Central memory CD4-positive, alpha-beta T cell (primary cell): ENCODE data around the gene PTPRG.
"Not testable (repeated sequence)": the region's sequence is repeated elsewhere in the genome, so short reads cannot be mapped to it uniquely, and the experiment has no call there.

ENCODE experiments used
- DNase-seq: peaks from one replicate; pipeline ENCODE4 v3.0.0; 2022

The PTPRG gene

GRCh38 chr3:61808526-61808925, 247.2 kb downstream of the PTPRG start:
- no peak for DNase-seq

- no peak for DNase-seq
Measured at GRCh38 chr3:61808999-61809398, 247.6 kb downstream of the PTPRG start.

GRCh38 chr3:61809879-61810278, 248.5 kb downstream of the PTPRG start:
- DNase-seq, result no peak

- no peak for DNase-seq
Measured at GRCh38 chr3:61810953-61811497, 249.7 kb downstream of the PTPRG start.

- DNase-seq, result no peak
Measured at GRCh38 chr3:61811652-61812051, 250.3 kb downstream of the PTPRG start.

- no peak for DNase-seq
Measured at GRCh38 chr3:61812085-61812484, 250.7 kb downstream of the PTPRG start.

- DNase-seq, result no peak
Measured at GRCh38 chr3:61812517-61812916, 251.1 kb downstream of the PTPRG start.

GRCh38 chr3:61813636-61814035, 252.3 kb downstream of the PTPRG start:
- no peak for DNase-seq

- DNase-seq, result no peak
Measured at GRCh38 chr3:61814674-61815073, 253.3 kb downstream of the PTPRG start.

GRCh38 chr3:61816304-61816703, 254.9 kb downstream of the PTPRG start:
- not testable (repeated sequence) for DNase-seq

- no peak for DNase-seq
Measured at GRCh38 chr3:61819861-61820260, 258.5 kb downstream of the PTPRG start.

- no peak for DNase-seq
Measured at GRCh38 chr3:61820306-61820992, 259.1 kb downstream of the PTPRG start.

- no peak for DNase-seq
Measured at GRCh38 chr3:61821823-61822251, 260.5 kb downstream of the PTPRG start.

- DNase-seq, result no peak
Measured at GRCh38 chr3:61822588-61822987, 261.2 kb downstream of the PTPRG start.

GRCh38 chr3:61824553-61825135, 263.3 kb downstream of the PTPRG start:
- no peak for DNase-seq

GRCh38 chr3:61826161-61826560, 264.8 kb downstream of the PTPRG start:
- no peak for DNase-seq

GRCh38 chr3:61828184-61828874, 267.0 kb downstream of the PTPRG start:
- no peak for DNase-seq

- no peak for DNase-seq
Measured at GRCh38 chr3:61828880-61829721, 267.7 kb downstream of the PTPRG start.

- no peak for DNase-seq
Measured at GRCh38 chr3:61829722-61830350, 268.5 kb downstream of the PTPRG start.

- DNase-seq, result no peak
Measured at GRCh38 chr3:61831973-61832372, 270.6 kb downstream of the PTPRG start.

GRCh38 chr3:61832375-61833229, 271.2 kb downstream of the PTPRG start:
- no peak for DNase-seq
